ENCODE data around the gene SLC6A8. TPM values are rescaled to one million over a fixed set of nuclear protein-coding genes. Genes with fewer than 3 reads are reported as not detected.

The SLC6A8 gene
- total RNA-seq, 1 donor from 2014 or later, result 56.8 TPM

GRCh38 chrX:153648358-153649177 is 39.2 kb upstream of the SLC6A8 start:
- TF ChIP-seq CTCF (conservative IDR thresholded peaks at IDR 0.05), result no peak
- Mint-ChIP-seq H3K27me3 (peaks cover 25% of the 10 kb centered on the region), H3K36me3 (no peaks in the 10 kb centered on the region), H3K9me3 (peaks cover 7% of the 10 kb centered on the region), H3K27ac (no peak overlapping the region), H3K4me3 (peak overlapping the region; percentile 14), H3K4me1 (ENCODE audit: unreplicated experiment) (no peaks in the 10 kb centered on the region)
- DNase-seq (ENCODE audit: extremely low spot score, unreplicated experiment), result no peak

- H3K27me3 Mint-ChIP-seq, result peaks cover 21% of the 10 kb centered on the region
- DNase-seq (ENCODE audit: extremely low spot score, unreplicated experiment), result no peak
- peaks cover 7% of the 10 kb centered on the region for H3K9me3 Mint-ChIP-seq
These were observed 38.4 kb upstream of the SLC6A8 start for GRCh38 chrX:153649178-153649914.

GRCh38 chrX:153649915-153650782 is 37.6 kb upstream of the SLC6A8 start:
- DNase-seq (ENCODE audit: extremely low spot score, unreplicated experiment), result no peak
- no peak overlapping the region for H3K27ac Mint-ChIP-seq
- no peak overlapping the region for H3K4me3 Mint-ChIP-seq
- peaks cover 13% of the 10 kb centered on the region for H3K27me3 Mint-ChIP-seq
- peaks cover 7% of the 10 kb centered on the region for H3K9me3 Mint-ChIP-seq
- no peaks in the 10 kb centered on the region for H3K4me1 Mint-ChIP-seq (ENCODE audit: unreplicated experiment)
- TF ChIP-seq CTCF (conservative IDR thresholded peaks at IDR 0.05), result no peak
- no peaks in the 10 kb centered on the region for H3K36me3 Mint-ChIP-seq

More at GRCh38 chrX:153649178-153649914, 38.4 kb upstream of the SLC6A8 start:
- peak; percentile 58 for TF ChIP-seq CTCF (conservative IDR thresholded peaks at IDR 0.05)
- H3K4me1 Mint-ChIP-seq (ENCODE audit: unreplicated experiment), result no peaks in the 10 kb centered on the region
- H3K36me3 Mint-ChIP-seq, result no peaks in the 10 kb centered on the region
- H3K27ac Mint-ChIP-seq, result no peak overlapping the region
- no peak overlapping the region for H3K4me3 Mint-ChIP-seq

- TF ChIP-seq CTCF (conservative IDR thresholded peaks at IDR 0.05), result no peak
- Mint-ChIP-seq H3K4me1 (ENCODE audit: unreplicated experiment) (no peaks in the 10 kb centered on the region), H3K27ac (no peak overlapping the region), H3K4me3 (no peak overlapping the region), H3K9me3 (peaks cover 7% of the 10 kb centered on the region), H3K36me3 (no peaks in the 10 kb centered on the region), H3K27me3 (peaks cover 7% of the 10 kb centered on the region)
- DNase-seq (ENCODE audit: extremely low spot score, unreplicated experiment), result no peak
These were observed 36.8 kb upstream of the SLC6A8 start for GRCh38 chrX:153650959-153651358.

GRCh38 chrX:153651540-153652079 is 36.1 kb upstream of the SLC6A8 start:
- Mint-ChIP-seq H3K36me3 (no peaks in the 10 kb centered on the region), H3K4me1 (ENCODE audit: unreplicated experiment) (no peaks in the 10 kb centered on the region), H3K27me3 (peaks cover 3% of the 10 kb centered on the region), H3K4me3 (no peak overlapping the region), H3K27ac (no peak overlapping the region), H3K9me3 (peaks cover 7% of the 10 kb centered on the region)
- peak; percentile 51 for TF ChIP-seq CTCF (conservative IDR thresholded peaks at IDR 0.05)
- no peak for DNase-seq (ENCODE audit: extremely low spot score, unreplicated experiment)

Data from type B pancreatic cell (in vitro differentiated cells).